ENCODE results near the gene RASA4.
A peak's percentile ranks its signal among the peaks of the same experiment; 100 is the strongest.
"Not testable (repeated sequence)": the region's sequence is repeated elsewhere in the genome, so short reads cannot be mapped to it uniquely, and the experiment has no call there.

RASA4 gene

GRCh38 chr7:102611675-102612325 is 4.8 kb downstream of the RASA4 start:
- not testable (repeated sequence) for H3K27me3 Mint-ChIP-seq, H3K36me3 Mint-ChIP-seq, H3K4me3 Mint-ChIP-seq, H3K4me1 Mint-ChIP-seq, H3K9me3 Mint-ChIP-seq, H3K27ac Mint-ChIP-seq

GRCh38 chr7:102611013-102611674 is 5.4 kb downstream of the RASA4 start:
- not testable (repeated sequence) for H3K9me3 Mint-ChIP-seq, H3K4me3 Mint-ChIP-seq, H3K4me1 Mint-ChIP-seq, H3K27me3 Mint-ChIP-seq, H3K36me3 Mint-ChIP-seq, H3K27ac Mint-ChIP-seq

GRCh38 chr7:102610441-102610840 is 6.1 kb downstream of the RASA4 start:
- H3K36me3 Mint-ChIP-seq, H3K27me3 Mint-ChIP-seq, H3K4me1 Mint-ChIP-seq, H3K9me3 Mint-ChIP-seq, H3K4me3 Mint-ChIP-seq, H3K27ac Mint-ChIP-seq: not testable (repeated sequence)

- H3K36me3 Mint-ChIP-seq, H3K4me1 Mint-ChIP-seq, H3K9me3 Mint-ChIP-seq, H3K27ac Mint-ChIP-seq, H3K4me3 Mint-ChIP-seq, H3K27me3 Mint-ChIP-seq: not testable (repeated sequence)
These were observed 6.8 kb downstream of the RASA4 start for GRCh38 chr7:102609734-102610133.

GRCh38 chr7:102606848-102607247 is 9.7 kb downstream of the RASA4 start:
- not testable (repeated sequence) for H3K9me3 Mint-ChIP-seq, H3K36me3 Mint-ChIP-seq, H3K4me1 Mint-ChIP-seq, H3K27ac Mint-ChIP-seq, H3K27me3 Mint-ChIP-seq, H3K4me3 Mint-ChIP-seq

- not testable (repeated sequence) for H3K9me3 Mint-ChIP-seq, H3K27ac Mint-ChIP-seq, H3K4me3 Mint-ChIP-seq, H3K27me3 Mint-ChIP-seq, H3K36me3 Mint-ChIP-seq, H3K4me1 Mint-ChIP-seq
These were observed 12.0 kb downstream of the RASA4 start for GRCh38 chr7:102604431-102605145.

GRCh38 chr7:102602317-102602716 is 14.2 kb downstream of the RASA4 start:
- not testable (repeated sequence) for H3K4me3 Mint-ChIP-seq, H3K9me3 Mint-ChIP-seq, H3K36me3 Mint-ChIP-seq, H3K27ac Mint-ChIP-seq, H3K27me3 Mint-ChIP-seq, H3K4me1 Mint-ChIP-seq

GRCh38 chr7:102599699-102600098 is 16.9 kb downstream of the RASA4 start:
- not testable (repeated sequence) for H3K27ac Mint-ChIP-seq, H3K4me1 Mint-ChIP-seq, H3K9me3 Mint-ChIP-seq, H3K36me3 Mint-ChIP-seq, H3K4me3 Mint-ChIP-seq, H3K27me3 Mint-ChIP-seq

- not testable (repeated sequence) for H3K4me1 Mint-ChIP-seq, H3K27ac Mint-ChIP-seq, H3K36me3 Mint-ChIP-seq, H3K9me3 Mint-ChIP-seq, H3K4me3 Mint-ChIP-seq, H3K27me3 Mint-ChIP-seq
These were observed 20.5 kb downstream of the RASA4 start for GRCh38 chr7:102596036-102596435.

- not testable (repeated sequence) for H3K36me3 Mint-ChIP-seq, H3K4me1 Mint-ChIP-seq, H3K27ac Mint-ChIP-seq, H3K9me3 Mint-ChIP-seq, H3K27me3 Mint-ChIP-seq, H3K4me3 Mint-ChIP-seq
These were observed 22.8 kb downstream of the RASA4 start for GRCh38 chr7:102593637-102594334.

GRCh38 chr7:102592477-102593019 is 24.0 kb downstream of the RASA4 start:
- H3K27me3 Mint-ChIP-seq, H3K27ac Mint-ChIP-seq, H3K4me3 Mint-ChIP-seq, H3K4me1 Mint-ChIP-seq, H3K9me3 Mint-ChIP-seq, H3K36me3 Mint-ChIP-seq: not testable (repeated sequence)

GRCh38 chr7:102589857-102590256 is 26.7 kb downstream of the RASA4 start:
- not testable (repeated sequence) for H3K4me3 Mint-ChIP-seq, H3K27me3 Mint-ChIP-seq, H3K36me3 Mint-ChIP-seq, H3K27ac Mint-ChIP-seq, H3K4me1 Mint-ChIP-seq, H3K9me3 Mint-ChIP-seq

- not testable (repeated sequence) for H3K4me1 Mint-ChIP-seq, H3K36me3 Mint-ChIP-seq, H3K9me3 Mint-ChIP-seq, H3K27me3 Mint-ChIP-seq, H3K27ac Mint-ChIP-seq, H3K4me3 Mint-ChIP-seq
These were observed 33.1 kb downstream of the RASA4 start for GRCh38 chr7:102583495-102583894.

GRCh38 chr7:102581722-102582121 is 34.8 kb downstream of the RASA4 start:
- H3K4me1 Mint-ChIP-seq, H3K9me3 Mint-ChIP-seq, H3K4me3 Mint-ChIP-seq, H3K27ac Mint-ChIP-seq, H3K36me3 Mint-ChIP-seq, H3K27me3 Mint-ChIP-seq: not testable (repeated sequence)

GRCh38 chr7:102578486-102578885 is 38.1 kb downstream of the RASA4 start:
- H3K36me3 Mint-ChIP-seq, H3K9me3 Mint-ChIP-seq, H3K4me1 Mint-ChIP-seq, H3K27me3 Mint-ChIP-seq, H3K4me3 Mint-ChIP-seq: not testable (repeated sequence)
- H3K27ac Mint-ChIP-seq, result peak overlapping the region; percentile 51

Measured in activated naive CD4-positive, alpha-beta T cell treated with anti-CD3 and anti-CD28 coated beads, Interleukin-2, amount 50 U/mL, for 24 hours (primary cell).